ENCODE results near the gene PLB1.
"Not testable (repeated sequence)": the region's sequence is repeated elsewhere in the genome, so short reads cannot be mapped to it uniquely, and the experiment has no call there.

Gene PLB1

DNA sequence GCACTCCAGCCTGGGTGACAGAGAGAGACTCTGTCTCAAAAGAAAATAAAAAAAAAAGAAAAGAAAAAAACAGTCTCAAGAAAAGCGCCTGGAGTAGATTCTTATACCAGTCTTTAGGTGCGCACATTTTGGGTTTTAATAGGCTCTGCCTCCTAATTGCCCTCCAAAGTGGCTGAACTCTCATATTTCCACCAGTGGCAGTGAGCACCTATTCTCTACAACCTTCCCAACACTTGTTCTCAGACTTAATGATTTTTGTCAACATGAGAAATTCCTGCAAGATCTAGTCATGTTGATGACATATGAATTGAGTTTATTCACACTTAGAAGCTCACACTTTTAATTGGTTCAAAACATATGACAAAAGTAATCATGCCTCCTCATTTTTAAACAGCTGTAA, 39.0 kb downstream of the PLB1 start:
- no peak for FAIRE-seq

DNA sequence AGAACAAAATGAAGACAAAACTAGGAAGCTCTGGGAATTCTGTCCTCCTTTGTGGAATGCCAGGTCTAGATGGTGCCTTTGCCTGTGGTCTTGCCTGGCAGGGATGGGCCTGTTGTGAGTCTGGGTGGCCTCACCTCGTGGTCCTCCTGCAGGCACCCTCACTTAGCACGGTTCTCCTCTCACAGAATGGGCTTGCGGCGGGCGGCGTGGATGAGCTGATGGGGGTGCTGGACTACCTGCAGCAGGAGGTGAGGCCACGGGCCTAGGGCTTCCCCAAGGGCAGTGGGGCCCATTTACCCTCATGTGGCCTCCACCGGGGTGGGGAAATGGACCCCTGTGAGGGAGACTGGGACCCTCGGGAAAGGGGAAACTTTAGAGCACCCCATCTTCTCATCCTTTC, 42.3 kb downstream of the PLB1 start:
- FAIRE-seq: no peak

DNA sequence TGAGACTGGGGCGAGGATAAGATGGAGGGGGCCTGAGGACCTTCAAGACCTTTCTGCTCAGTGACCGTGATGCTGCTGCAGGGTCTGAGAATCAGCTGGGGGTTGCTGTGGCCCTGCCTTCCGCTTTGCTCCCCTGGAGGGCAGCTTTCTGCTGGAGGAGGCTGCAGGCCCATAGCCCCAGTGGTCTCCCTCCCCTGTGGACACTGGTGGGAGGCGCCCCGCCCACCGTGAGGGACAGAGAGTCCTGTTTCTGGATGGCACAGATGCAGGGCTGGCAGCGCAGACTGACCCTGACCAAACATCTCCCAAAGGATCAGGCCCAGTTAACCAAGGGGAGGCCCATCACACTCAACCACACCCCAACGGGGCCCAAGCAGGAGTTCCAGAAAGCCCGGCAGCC, 42.8 kb downstream of the PLB1 start:
- no peak for FAIRE-seq

DNA sequence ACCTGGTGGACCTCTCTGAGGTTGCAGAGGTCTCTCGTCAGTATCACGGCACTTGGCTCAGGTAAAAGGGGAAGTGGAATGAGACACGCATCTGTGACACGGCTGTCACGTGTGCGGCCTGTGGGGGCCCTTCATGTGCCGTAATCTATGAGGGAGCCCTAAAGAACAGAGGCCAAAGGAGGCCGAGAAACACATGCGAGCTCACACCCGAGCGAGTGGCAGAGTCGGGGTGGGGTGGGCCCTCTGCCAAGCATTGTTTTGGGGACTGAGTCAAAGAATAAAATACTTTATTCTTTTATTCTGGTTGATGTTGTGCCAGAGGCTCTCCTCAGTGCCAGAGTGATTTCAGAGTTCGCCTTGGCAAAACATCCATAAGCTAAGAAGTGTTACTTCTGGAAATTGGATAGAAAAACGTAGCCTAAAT, 43.3 kb downstream of the PLB1 start:
- no peak for FAIRE-seq

DNA sequence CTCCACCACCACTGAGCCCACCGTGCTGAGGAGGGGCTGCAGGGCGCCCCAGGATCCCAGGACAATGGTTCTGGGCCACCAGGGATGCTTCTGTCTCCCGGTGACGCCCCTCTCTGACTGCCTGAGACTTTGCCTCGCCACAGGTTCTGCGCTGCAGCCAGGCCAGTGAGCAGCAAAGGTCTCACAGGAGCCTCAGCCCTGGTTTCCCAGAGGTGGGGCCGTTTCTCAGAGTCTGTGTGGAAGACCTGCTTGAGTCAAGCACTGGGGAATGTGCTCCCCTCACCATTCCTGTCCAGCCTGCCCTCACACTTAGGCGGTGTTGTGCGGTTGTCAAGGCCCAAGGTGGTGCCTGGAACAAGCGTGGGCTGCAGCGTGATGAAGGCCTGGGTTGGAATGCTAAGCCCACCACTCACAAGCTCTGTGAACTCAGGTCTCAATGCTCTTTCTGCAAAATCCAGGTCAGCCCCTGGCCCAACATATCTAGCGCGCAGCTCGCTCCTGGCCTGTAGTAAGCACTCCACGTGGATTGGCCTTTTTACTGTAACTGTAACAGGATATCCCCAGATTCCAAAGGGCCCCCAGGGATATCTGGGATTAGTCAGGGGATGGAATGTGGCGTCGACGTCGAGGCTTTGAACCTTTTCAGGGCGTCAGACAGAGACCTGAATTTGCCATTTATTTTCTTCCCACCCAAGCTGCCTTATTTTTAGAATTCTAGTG, 47.6 kb downstream of the PLB1 start:
- no peak for FAIRE-seq

DNA sequence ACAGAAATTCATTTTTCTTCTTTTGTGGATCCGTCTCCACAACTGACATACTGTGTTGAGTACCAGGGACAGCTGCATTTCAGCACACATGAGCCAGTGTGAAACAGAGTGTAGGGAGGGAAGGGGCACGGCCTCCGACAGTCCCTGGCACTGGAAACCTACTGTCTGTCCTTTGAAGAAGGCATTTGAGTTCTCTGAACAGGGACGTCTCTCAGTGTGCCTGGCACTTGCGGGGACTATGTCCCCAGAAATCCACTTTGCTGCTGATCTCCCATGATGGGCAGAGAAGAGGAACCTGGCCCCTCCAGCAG, 48.1 kb downstream of the PLB1 start:
- no peak for FAIRE-seq

DNA sequence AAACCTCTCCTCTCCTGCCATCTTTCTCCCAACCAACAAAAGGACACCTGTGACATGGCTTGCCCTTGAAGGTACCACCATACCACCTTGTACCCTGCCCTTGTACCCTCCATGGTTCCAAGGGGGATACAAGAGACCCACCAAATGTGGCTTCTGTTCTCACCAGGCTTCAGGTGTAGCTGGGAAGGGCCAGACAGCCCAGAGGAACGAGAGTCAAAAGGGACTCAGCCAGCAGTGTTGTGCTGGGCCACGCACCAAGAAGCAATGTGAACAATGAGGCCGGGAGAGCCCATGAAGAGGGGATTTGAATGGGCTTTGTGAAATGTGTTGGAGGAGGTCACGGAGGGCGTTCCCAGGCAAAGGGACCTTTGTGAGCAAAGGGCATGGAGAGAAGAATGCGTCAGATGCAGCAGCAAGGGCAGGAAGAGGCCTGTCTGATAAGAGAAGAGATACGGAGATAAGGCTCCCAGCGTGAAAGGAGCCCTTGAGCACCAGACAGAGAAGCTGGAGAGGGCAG, 48.6 kb downstream of the PLB1 start:
- FAIRE-seq: no peak

DNA sequence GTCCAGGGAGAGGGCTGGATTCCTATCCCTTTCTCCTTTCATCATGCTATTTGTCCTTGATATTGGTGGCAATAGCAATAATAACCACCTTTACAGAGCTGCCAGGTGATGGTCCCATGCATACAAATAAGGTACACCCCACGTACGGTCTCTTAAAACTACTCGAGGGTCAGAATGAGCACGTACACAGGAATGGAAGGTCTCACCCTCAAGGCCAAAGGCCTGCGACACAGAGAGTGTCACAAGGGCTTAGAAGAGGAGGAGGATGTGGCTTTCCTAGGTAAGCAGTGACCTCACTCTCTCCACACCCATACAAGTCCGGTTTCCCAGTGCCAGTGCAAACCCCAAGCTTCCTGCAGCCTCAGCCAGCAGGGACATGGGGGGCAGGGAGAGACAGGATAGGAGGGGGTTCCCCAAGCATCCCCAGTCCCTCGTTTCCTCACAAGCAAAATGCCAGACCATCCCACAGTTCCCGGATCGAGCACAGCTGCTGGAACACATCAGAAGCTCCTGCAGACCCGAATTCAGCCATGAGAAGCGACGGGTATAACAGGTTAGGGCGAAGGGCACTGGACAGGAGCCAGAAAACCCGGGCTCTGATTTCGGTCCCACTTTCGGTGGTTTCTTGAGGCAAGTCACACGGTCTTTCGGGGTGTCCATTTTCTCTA, 49.2 kb downstream of the PLB1 start:
- FAIRE-seq: no peak

DNA sequence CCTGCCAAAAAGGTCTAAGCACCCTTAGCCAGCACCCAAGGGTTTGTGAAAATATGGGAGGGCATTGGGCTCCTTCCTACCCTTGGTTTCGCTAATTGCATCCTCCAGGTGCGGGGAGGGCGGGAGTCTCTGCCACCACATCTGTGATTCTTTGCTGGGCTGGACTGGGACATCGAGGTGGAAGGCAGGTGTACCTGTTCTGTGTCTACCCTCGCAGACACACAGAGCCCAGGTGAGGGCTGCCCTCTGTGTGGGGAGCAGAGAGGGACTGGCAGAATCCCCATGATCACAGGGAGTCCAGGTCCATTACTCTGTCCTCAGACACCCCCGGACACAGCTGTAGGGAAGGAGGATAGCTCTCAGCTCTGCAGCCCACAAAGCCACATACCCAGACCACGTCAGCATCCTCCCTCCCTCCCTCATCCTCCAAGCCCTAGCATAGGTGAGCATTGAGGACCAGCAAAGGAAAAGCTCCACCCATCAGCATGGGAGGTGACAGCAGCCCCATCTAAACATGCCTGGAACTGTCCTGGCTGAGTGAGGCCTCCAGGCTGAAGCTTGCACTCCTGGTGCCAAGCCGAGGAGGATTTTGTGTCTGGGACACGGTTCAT, 49.8 kb downstream of the PLB1 start:
- FAIRE-seq: no peak

DNA sequence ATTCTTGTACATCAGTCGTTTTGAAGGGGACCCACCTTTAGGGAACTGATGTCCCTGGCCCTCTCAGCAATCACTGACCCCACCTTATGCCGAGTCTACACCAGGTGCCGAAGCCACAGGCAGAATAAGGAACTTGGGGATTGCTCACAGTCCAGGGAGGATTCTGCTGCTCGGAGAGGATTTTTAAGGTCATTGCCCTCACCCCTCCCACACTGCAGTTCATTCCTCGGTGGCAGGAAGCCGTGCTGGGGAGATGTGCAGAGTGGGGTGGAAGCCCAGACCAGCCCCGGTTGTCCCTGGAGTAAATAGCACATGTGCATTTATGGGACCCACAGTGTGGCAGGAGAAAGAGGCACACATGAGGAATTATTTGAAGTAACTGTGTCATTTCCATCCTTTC, 50.4 kb downstream of the PLB1 start:
- no peak for FAIRE-seq

DNA sequence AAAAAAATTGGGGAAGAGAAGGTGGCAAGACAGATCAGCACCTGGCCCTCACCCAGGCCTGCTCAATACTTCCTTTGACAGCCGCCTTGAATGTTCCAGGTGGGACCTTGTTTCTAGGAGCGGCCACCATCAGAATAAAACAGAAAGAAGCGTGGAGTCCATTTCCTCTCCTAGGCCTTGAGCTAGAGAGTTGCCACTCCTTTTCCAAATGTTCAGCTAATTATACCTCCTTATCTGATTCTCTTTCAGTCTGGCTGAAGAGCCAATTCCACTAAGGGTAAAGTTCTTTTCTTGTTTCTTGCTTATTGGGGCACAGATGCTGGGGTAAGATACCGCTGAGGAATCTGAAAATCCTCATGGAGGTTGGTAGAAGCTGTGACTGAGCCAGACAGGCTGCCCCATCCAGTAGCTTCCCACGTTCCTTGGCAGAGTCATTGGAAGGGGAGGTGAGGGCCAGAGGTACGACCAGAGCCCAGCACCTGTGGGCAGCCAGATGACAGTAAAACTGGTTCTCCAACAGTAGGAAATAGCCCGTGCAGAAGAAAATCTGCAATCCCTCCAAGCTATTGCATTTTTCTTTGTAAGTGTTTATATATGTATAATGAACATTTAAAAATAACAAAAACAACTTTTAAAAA, 51.5 kb downstream of the PLB1 start:
- FAIRE-seq: no peak

DNA sequence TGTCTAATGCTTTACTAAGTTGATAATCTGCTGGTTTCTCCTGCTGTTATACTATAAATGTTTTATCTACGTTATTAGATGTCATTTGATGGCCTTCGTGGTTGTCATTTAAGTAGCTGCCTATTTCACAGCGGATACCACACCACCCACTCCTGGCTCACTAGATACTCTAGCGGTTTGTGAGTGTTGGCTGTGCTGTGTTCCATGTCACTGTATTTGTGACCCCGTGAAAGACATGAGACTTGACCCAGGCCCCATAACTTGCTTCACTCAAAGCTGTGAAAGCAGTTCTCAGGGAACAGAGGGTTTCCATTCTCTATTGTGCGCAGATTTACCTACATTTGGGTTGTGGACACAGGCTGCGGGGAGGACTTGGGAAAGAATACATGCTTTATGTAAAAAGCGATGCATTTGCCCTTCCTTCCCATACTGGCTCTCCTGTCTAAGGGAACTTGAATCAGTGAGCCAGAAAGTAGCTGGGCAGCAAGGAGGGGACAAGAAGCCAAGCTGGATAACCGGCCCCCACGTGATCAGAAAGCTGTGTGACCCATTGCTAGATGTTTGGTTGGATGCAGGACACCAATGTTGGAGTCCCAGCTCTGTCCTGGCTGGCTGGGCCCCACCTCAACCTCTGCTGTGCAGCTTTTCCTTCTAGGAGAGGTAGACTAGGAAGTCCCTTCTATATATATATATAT, 52.2 kb downstream of the PLB1 start:
- no peak for FAIRE-seq

DNA sequence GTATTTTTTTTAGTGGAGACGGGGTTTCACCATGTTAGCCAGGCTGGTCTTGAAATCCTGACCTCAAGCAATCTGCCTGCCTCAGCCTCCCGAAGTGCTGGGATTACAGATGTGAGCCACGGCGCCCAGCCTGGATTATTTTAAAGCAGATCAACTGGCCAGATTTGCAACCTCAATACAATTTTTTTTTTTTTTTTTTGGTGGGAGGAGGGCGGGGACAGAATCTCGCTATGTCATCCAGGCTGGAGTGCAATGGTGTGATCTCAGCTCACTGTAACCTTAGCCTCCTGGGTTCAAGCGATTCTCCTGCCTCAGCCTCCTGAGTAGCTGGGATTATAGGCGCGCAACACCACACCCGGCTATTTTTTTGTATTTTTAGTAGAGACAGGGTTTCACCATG, 54.5 kb downstream of the PLB1 start:
- not testable (repeated sequence) for FAIRE-seq

DNA sequence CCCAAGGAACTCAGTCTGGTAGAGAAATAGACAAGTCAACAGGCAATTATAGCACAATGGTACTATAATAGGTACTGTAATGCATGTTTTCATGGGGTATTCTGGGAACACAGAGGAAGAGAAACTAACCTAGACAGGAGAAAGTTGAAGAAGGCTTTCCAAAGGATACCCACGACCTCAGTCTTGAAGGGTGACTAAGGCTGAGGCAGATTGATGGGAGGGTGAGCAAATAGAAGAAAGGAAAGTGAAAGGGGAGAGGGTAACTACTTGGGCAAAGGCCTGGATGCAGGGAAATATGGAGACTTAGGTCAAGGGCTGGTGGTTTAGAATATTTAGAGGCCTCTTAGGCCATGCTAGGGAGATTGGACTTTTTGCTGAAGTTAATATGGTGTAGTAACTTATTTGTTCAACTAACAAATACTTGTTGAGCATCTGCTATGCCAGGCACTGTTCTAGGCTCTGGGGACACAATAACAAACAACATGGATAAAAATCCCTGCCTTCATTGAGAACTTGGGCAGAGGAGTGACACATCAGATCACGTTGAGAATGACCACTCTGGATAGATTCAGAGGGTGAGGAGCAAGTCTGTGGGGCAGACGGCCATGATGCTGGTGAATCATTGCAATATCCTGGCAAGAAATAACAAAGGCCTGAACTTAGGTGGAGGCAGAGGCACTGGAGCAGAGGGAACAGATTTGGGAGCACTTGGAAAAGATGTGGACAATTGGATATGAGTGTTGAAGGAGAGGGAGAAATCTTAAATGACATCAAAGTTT, 56.4 kb downstream of the PLB1 start:
- FAIRE-seq: no peak

DNA sequence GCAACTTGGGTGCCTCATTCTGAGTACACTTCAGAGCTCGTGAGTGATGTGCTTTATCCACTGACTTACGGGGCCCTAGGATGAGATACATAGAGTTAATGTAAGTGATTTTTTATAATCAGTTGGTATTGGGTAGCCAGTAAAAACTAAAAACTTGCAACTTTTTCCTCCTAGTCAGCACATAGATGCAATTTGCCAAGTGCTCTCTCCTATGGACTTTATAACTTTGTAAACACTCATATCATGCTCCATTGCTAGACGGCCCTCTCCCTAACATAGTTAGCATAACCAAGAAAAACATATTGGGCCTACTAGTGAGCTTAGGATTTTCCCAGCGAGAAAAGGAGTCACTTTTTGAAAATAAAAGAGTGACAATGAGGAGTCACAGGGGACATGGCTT, 60.4 kb downstream of the PLB1 start:
- no peak for FAIRE-seq

DNA sequence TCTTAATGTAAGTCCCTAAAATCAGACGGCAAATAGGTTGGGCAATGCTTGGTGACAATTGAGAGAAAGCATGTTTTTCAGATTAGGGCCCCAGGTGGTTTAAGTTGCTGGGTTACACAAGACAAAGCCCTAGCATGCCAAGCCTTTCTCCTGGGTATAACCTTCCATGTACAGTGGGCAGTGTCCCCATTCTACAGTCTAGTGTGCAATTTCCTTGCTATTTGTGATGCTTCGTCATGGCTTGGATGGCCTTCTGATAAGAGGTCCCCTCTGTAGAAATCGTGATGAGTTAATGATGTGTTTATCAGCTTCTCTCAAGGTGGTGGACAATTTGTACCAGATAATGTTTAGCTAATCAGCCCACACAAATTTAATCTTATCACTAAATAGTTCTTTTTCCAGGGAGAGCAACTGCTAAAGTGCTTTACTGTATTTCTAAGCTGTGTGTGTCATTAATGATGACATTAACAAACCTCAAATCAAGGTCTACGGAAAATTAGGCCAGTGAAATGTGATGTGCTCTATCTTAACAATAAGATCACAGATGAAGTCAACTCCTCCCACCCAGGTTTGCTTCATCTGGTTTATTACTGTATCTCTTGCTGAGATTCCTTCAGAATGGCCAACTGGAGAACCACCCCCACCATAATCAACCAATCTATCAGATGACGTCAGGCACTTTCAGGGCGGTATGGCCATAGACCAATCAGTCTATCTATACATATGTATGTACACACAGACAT, 61.7 kb downstream of the PLB1 start:
- no peak for FAIRE-seq

DNA sequence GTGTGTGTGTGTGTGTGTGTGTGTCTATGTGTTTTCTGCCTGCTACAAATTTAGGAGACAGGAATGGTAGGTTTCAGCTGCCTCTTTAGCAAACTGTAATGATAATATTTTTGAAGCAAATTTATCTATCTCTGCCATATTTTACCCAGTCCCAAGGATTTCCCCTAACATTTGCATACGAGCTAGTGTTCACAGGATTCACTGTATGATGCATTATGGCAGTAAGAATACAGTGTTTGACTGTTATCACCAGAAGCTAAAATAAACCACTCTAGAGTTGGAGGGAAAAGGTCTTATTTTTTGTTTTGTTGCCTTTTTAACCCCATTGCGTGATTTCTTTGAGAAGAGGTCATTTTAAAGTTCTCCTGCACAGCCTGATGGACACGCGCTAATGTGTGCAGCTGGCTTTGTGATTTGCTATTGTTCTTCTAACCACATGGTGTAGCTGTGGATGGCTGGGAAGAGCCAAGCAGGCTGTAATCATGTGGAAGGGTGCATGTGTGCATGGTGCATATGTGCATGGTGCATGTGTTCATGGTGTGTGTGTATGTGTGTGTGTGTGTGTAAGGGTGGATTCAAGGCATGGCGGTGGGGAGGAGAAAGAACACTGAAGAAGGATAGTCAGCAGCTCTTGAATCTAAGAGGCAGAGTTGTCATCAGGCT, 62.4 kb downstream of the PLB1 start:
- no peak for FAIRE-seq

DNA sequence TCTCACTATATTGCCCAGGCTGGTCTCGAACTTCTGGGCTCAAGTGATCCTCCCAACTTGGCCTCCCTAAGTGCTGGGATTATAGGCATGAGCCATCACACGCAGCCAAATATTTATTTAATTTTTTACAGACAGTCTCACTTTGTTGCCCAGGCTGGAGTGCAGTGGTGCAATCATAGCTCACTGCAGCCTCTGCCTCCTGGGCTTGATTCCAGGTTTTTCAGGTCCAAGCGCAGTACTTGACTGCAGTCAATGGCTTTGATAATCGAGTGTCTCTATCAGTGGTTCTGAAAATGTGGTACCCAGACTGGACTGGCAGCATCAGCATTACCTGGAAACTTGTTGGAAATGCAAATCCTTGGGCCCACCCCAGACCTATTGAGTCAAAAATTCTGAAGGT, 63.1 kb downstream of the PLB1 start:
- FAIRE-seq: no peak

DNA sequence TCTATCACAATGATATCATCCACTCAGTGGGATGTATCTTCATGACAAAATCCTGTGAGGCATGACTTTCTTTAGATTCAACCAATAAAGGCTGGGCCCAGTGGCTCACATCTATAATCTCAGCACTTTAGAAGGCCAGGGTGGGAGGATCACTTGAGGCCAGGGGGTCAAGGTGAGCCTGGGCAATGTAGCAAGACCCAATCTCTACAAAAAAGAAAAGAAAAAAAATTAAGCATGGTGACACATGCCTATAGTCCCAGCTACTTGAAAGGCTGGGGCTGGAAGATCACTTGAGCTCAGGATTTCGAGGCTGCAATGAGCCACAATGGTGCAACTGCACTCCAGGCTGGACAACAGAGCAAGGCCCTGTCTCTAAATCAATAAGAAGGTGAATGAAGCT, 68.0 kb downstream of the PLB1 start:
- no peak for FAIRE-seq

DNA sequence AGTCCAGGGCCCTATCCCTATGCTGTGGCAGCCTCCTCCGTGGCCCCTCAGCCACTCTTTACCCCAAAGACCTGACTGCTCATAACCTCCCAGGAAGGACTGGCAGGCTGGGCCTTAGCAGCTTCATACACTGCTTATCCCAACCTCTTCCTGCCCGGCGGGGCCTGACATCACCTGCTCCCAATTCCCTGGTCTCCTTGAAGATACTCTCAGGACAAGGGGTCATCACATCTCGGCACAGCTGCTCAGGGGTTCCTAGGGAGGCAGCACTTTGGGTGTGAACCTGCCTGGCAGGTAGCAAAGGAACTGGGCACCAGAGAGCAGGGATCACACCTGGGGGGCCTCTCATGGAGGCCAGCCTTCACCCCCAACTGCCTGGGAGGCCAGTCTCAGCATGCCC, 68.5 kb downstream of the PLB1 start:
- no peak for FAIRE-seq

DNA sequence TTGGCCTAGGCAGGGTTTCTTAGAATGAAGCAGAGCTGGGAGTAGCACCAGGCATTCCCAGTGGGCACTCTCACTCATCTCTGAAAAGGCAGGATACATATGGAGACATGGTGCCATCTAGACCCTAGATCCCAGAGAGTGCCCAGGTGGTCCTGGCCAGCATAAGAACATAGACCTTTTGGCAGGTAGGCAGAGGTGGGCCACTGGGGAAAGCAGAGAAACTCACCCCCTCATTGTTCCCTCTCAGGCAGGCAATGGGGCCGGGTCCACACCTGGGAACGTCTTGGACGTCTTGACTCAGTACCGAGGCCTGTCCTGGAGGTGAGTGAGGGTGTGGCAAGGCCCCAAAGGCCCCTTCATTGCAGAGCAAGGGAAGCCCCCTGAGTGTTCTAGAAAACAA, 69.2 kb downstream of the PLB1 start:
- FAIRE-seq: no peak

Measured in colon (tissue), 2 donors.